H1 (cell line): Measurements from ENCODE around the gene SWI5. TPM values are rescaled to one million over a fixed set of nuclear protein-coding genes. Genes with fewer than 3 reads are reported as not detected.

Experiments used
- EP300 ChIP-seq, 2 experiments: IDR thresholded peaks; 1 replicate in 1 of 2; 2 replicates in 1 of 2; pipeline ENCODE4 v1.6.1; 2011 to 2012; ENCODE audit warnings: low read depth in 2 of 2, low read length in 2 of 2, mild to moderate bottlenecking in 2 of 2, borderline replicate concordance in 1 of 2, inconsistent platforms in 1 of 2, moderate library complexity in 1 of 2
- GABPA ChIP-seq: IDR thresholded peaks from 2 replicates; pipeline ENCODE4 v1.6.1; 2011; ENCODE audit warnings: mild to moderate bottlenecking, low read length, moderate library complexity, borderline replicate concordance; ENCODE audit not compliant: insufficient read depth
- KDM1A ChIP-seq: fragments of 200-600, 300-600 bp; sonication (generic); IDR thresholded peaks from 2 replicates; pipeline ENCODE4 v1.7.1; 2016; ENCODE audit warnings: mild to moderate bottlenecking, low read length, borderline replicate concordance
- NANOG ChIP-seq: IDR thresholded peaks from 2 replicates; pipeline ENCODE4 v1.6.1; 2011; ENCODE audit warnings: low read length, low read depth, mild to moderate bottlenecking, inconsistent platforms; ENCODE audit not compliant: insufficient read depth, poor library complexity, severe bottlenecking
- POLR2A ChIP-seq, 2 experiments: IDR thresholded peaks; 1 replicate in 1 of 2; 2 replicates in 1 of 2; pipeline ENCODE4 v1.6.1; 2011; ENCODE audit warnings: low read depth in 2 of 2, low read length in 2 of 2, mild to moderate bottlenecking in 2 of 2; ENCODE audit errors: control extremely low read depth in 1 of 2
- RAD21 ChIP-seq, 2 experiments: IDR thresholded peaks in 1 of 2; conservative IDR thresholded peaks in 1 of 2; 2 replicates each; pipeline ENCODE4 v1.6.1; 2011; ENCODE audit warnings: low read depth in 2 of 2, low read length in 2 of 2, improper control_type of control experiment in 1 of 2, inconsistent platforms in 1 of 2, mild to moderate bottlenecking in 1 of 2, moderate library complexity in 1 of 2
- SP1 ChIP-seq: IDR thresholded peaks from 2 replicates; pipeline ENCODE4 v1.6.1; 2011; ENCODE audit warnings: low read depth, low read length
- TAF1 ChIP-seq: IDR thresholded peaks from 2 replicates; pipeline ENCODE4 v1.6.1; 2011; ENCODE audit warnings: mild to moderate bottlenecking, low read depth, low read length
- YY1 ChIP-seq: IDR thresholded peaks from 2 replicates; pipeline ENCODE4 v1.6.1; 2011; ENCODE audit warnings: low read depth, mild to moderate bottlenecking, low read length
- polyA plus RNA-seq, 7 experiments: library from polyadenylated mRNA; depleted of rRNA in 3 of 7; stranded (reverse) in 5 of 7; unstranded in 2 of 7; fragments of >200 nt in 5 of 7; fragments of 200-250 nt in 2 of 7; gene quantifications; 1 replicate in 5 of 7; 2 replicates in 1 of 7; 4 replicates in 1 of 7; pipeline versions ENCODE4 v1.2.1 to v1.2.3, GENCODE V29; 2011 to 2013; ENCODE audit warnings: missing spikeins in 2 of 7, mixed read lengths in 2 of 7
- total RNA-seq: library from RNA; stranded (reverse); fragmentation: NEBNext Ultra II Directional; extraction: Animal tissue kit (Norgen Biotek cat#: 25700); gene quantifications from 2 replicates; pipeline ENCODE4 v1.2.1, GENCODE V29; 2021

The SWI5 gene
- total and polyA plus RNA-seq, 2 of the 8 experiments (the other 6 are each of a cell fraction or from before 2014, with no cell fraction given), result 29.0 to 59.5 TPM

DNA sequence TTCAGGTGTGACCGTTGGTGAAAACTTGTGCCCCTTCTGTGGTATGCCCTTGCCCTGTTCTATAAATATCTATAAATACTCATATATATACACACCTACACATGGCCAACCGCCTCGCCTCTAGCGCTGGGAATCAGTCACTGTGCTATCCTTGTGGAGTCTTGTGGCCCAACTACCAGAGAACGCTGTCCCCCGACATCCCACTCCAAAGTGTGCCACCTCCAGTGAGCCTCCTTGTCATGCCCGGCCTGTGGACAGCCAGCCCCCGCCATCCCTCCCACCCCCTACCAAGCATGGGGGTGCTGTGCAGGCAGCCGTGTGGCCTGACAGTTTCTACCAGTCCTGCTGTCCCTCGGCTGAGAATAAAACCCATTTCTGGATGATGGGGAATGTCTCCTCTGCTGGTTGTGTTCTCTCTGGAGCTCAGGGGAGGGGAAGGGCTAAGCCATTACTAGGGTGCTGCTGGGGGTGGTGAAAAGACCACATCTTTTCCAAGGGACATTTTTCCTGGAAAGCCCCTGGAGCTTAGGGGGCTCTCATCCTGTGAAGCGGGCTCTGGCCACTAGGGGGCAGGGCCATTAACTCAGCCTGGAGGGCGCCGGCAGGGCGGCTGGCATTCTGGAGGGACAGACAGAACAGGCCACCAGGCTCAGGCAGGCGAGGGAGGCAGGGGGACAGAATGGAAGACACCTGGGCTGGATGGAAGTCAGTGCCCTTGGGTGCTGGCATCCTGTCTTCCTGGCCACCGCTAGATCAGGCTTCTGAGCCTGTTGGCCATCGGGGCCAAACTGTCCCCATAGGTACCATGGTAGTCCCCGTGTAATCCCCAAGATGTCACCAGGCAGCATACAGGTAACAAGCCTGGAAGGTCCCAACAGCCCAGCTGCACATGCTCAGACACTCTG lies 21.0 kb upstream of the SWI5 start (continued):
- TF ChIP-seq NANOG, result peak; percentile 90
- peak; percentile 39 to 59; a peak in 3 of 4 replicates for TF ChIP-seq RAD21 (IDR thresholded peaks at IDR 0.05 in 1 of 2, conservative IDR thresholded peaks at IDR 0.05 in 1 of 2; ENCODE audit: low read depth in 2 of 2, low read length in 2 of 2)
- no peak for TF ChIP-seq SP1
- TF ChIP-seq TAF1, result peak; percentile 38; the same call in 1 of the 2 replicates
- TF ChIP-seq POLR2A (IDR thresholded peaks at IDR 0.05; ENCODE audit: control extremely low read depth in 1 of 2, low read depth in 2 of 2, low read length in 2 of 2), result peak in 1 of 2 experiments; percentile 37; a peak in 1 of 3 replicates
- TF ChIP-seq GABPA, result peak; percentile 57; the same call in 1 of the 2 replicates
- peak; percentile 70; the same call in 1 of the 2 replicates for TF ChIP-seq YY1
- no peak for TF ChIP-seq KDM1A
- 0 out of 3 replicates have a peak, but pooled peaks of 1 of the 2 experiments have one; percentile 21 for TF ChIP-seq EP300 (IDR thresholded peaks at IDR 0.05; ENCODE audit: borderline replicate concordance in 1 of 2, low read depth in 2 of 2, low read length in 2 of 2)
